ENCODE results near the gene SLC15A3. TPM values are rescaled to one million over a fixed set of nuclear protein-coding genes. Genes with fewer than 3 reads are reported as not detected.

The SLC15A3 gene
- total RNA-seq, 1 donor from 2014 or later = 11.6 TPM

DNA sequence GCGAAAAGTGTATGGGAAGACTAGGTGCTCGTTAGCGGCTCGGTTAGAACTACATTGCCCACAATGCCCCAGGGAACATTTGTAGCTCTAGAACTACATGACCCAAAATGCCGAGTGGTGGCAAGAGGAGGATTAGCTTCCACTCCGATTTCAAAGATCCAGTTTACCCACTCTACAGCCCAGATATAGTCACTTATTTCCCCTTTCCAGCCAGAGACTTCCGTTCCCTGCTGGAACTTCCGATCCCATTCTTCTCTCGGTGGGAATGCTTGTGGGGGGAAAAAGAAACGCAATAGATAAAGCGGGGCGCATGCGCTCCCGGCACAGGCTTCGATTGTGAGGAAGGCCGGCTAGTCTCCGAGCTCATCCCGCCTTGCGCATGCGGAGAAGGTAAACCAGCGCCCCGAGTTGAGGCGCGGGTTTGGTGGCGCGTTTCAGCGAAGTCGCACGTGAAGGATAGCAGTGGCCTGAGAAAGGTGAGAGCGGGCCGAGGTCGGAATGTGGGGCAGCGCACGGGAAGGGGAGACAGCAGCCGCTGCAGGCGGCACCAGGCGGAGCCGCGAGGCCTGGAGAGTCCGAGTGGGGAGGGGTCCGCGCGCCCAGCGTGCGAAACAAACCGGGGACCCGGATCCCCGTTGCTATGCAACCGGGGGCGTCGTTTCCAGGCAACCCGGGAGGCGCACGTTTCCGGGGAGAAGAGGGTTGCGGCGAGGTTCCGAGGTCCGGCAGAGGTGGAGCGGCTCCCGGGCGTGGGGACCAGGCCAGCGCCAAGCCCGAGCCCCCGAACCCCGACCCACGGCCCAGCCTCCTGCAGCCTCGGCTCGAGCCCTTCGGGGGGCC is 38.0 kb downstream of the SLC15A3 start, which contains the start of gene TMEM109:
TMEM109 (plus strand) TSS at position 366 of the 840 bp plus-strand sequence. CDS start 5,536 bp downstream, outside the sequence.
- Mint-ChIP-seq H3K4me3 (ENCODE audit: unreplicated experiment) (peak within 1 kb of the TSS; percentile 100), H3K9me3 (ENCODE audit: unreplicated experiment) (no peaks in the 10 kb centered on the region), H3K27me3 (ENCODE audit: unreplicated experiment) (peaks cover 7% of the 10 kb centered on the region), H3K4me1 (ENCODE audit: unreplicated experiment) (peaks cover 43% of the 10 kb centered on the region), H3K36me3 (ENCODE audit: unreplicated experiment) (peaks cover 4% of the 10 kb centered on the region), H3K27ac (ENCODE audit: unreplicated experiment) (peak within 1 kb of the TSS; percentile 98)
- TF ChIP-seq, protein P1, sequence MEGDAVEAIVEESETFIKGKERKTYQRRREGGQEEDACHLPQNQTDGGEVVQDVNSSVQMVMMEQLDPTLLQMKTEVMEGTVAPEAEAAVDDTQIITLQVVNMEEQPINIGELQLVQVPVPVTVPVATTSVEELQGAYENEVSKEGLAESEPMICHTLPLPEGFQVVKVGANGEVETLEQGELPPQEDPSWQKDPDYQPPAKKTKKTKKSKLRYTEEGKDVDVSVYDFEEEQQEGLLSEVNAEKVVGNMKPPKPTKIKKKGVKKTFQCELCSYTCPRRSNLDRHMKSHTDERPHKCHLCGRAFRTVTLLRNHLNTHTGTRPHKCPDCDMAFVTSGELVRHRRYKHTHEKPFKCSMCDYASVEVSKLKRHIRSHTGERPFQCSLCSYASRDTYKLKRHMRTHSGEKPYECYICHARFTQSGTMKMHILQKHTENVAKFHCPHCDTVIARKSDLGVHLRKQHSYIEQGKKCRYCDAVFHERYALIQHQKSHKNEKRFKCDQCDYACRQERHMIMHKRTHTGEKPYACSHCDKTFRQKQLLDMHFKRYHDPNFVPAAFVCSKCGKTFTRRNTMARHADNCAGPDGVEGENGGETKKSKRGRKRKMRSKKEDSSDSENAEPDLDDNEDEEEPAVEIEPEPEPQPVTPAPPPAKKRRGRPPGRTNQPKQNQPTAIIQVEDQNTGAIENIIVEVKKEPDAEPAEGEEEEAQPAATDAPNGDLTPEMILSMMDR (IDR thresholded peaks at IDR 0.05) = no peak
- DNase-seq (ENCODE audit: extremely low spot score, unreplicated experiment) = peak; percentile 94

DNA sequence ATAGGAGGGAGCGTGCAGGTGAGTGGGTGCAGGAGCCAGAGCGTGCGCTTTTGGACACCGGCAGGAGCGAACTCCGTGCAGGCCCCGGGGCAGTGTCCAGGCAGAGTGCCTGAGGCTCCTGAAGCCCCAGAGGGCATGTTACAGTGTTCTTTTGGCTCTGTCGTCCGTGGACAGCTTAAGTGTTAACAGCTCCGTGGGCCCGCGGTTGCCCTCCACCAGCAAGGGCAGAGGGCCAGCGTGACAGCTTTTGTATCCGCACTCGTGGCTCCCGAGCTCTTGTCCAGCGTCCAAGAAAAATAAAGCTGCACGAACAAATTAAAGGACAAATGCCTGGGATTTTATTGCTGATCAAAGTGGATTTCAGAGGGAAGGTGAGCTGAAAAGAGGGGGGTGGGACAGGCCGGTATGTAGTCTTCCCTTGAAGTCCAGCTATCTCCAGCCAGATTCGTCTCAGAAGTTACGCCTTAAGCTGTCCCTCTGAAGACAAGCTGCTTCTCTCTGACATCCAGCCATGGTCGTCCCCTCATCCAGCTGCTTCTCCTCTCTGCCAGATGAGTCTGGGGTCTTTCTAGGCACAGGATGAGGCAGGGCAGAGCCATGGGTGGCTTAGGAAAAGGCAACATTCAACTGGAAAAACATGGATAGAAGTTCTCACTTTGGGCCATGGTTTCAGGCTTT is 39.0 kb downstream of the SLC15A3 start:
- Mint-ChIP-seq H3K27ac (ENCODE audit: unreplicated experiment) (peak overlapping the region; percentile 98), H3K36me3 (ENCODE audit: unreplicated experiment) (peaks cover 4% of the 10 kb centered on the region), H3K4me1 (ENCODE audit: unreplicated experiment) (peaks cover 40% of the 10 kb centered on the region), H3K4me3 (ENCODE audit: unreplicated experiment) (peak overlapping the region; percentile 100), H3K9me3 (ENCODE audit: unreplicated experiment) (no peaks in the 10 kb centered on the region), H3K27me3 (ENCODE audit: unreplicated experiment) (peaks cover 18% of the 10 kb centered on the region)
- TF ChIP-seq, protein P1 (IDR thresholded peaks at IDR 0.05) = no peak
- DNase-seq (ENCODE audit: extremely low spot score, unreplicated experiment) = no peak

DNA sequence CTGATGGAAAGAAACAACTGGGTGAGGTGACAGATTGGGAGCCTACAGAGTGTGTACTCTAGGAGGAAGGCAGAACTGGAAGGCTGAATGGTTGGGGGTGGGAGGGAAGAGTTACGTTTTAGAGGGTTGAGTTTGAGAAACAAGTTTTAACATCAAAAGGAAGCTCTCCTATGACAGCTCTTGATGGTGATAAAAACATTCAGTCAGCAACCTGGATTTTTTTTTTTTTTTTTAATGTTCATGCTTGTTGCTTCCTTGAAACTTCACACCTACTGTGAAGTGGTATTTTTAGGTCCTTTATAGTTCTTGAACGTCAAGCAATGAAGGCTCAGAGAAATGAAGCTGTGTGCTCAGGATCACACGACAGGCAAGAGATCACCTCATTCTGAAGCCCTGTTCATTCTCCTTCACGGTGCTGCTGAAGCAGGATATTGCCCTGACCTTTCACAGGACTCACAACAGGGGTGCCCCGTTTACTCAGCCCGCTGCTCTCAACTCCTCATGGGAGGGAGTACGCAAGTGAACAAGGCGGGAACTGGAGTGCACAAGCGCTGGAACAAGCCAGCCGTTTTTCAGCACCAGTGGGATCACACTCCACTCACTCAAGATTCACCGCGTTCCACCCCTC is 39.6 kb downstream of the SLC15A3 start:
- H3K27ac Mint-ChIP-seq (ENCODE audit: unreplicated experiment) = peak overlapping the region; percentile 98
- DNase-seq (ENCODE audit: extremely low spot score, unreplicated experiment) = no peak
- peaks cover 3% of the 10 kb centered on the region for H3K36me3 Mint-ChIP-seq (ENCODE audit: unreplicated experiment)
- peaks cover 39% of the 10 kb centered on the region for H3K4me1 Mint-ChIP-seq (ENCODE audit: unreplicated experiment)
- H3K27me3 Mint-ChIP-seq (ENCODE audit: unreplicated experiment) = peaks cover 18% of the 10 kb centered on the region
- H3K4me3 Mint-ChIP-seq (ENCODE audit: unreplicated experiment) = peak overlapping the region; percentile 15
- no peaks in the 10 kb centered on the region for H3K9me3 Mint-ChIP-seq (ENCODE audit: unreplicated experiment)
- TF ChIP-seq, protein P1 (IDR thresholded peaks at IDR 0.05) = no peak

DNA sequence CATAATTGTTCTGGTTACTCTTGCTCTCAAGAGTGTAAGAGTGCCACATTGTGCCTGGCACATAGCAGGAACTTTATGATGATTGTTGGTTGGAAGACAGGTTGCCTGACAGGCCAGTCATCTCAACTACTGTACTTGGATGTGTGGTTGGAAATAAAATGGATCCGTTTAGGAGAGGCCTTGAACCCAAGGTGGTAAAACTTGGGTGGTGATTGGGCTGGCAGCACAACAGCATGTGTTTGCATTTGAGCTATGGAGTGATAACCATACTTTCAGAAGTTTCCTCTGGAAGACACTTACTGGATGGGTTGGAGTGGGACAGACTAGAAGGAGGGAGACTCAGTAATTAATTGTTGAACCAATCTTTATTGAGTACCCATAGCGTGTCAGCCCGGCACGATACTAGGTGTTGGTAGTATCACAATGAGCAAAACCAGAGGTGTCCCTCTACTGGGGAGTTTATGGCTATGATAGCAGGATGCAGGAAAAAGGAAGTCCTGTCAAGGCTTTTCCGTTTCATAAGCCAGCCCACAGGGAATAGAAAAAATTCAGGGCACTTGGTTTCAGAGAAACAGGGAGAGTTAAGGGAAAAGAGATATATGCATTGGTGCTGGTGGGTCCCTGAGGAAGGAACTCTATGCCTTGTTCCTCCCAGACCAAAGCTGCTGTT is 41.1 kb downstream of the SLC15A3 start:
- peaks cover 18% of the 10 kb centered on the region for H3K27me3 Mint-ChIP-seq (ENCODE audit: unreplicated experiment)
- no peak overlapping the region for H3K4me3 Mint-ChIP-seq (ENCODE audit: unreplicated experiment)

More for the DNA sequence above, 41.1 kb downstream of the SLC15A3 start:
- Mint-ChIP-seq H3K9me3 (ENCODE audit: unreplicated experiment) (no peaks in the 10 kb centered on the region), H3K27ac (ENCODE audit: unreplicated experiment) (no peak overlapping the region), H3K36me3 (ENCODE audit: unreplicated experiment) (no peaks in the 10 kb centered on the region), H3K4me1 (ENCODE audit: unreplicated experiment) (peaks cover 34% of the 10 kb centered on the region)
- DNase-seq (ENCODE audit: extremely low spot score, unreplicated experiment) = no peak
- TF ChIP-seq, protein P1 (IDR thresholded peaks at IDR 0.05) = no peak
